ENCODE measurements around the gene TMCC1.
"Not testable (repeated sequence)": the region's sequence is repeated elsewhere in the genome, so short reads cannot be mapped to it uniquely, and the experiment has no call there.

The TMCC1 gene

GRCh38 chr3:129619726-129620162 lies 273.8 kb downstream of the TMCC1 start:
- DNase-seq, result no peak

- no peak for DNase-seq
Measured at GRCh38 chr3:129618901-129619671, 274.4 kb downstream of the TMCC1 start.

DNA sequence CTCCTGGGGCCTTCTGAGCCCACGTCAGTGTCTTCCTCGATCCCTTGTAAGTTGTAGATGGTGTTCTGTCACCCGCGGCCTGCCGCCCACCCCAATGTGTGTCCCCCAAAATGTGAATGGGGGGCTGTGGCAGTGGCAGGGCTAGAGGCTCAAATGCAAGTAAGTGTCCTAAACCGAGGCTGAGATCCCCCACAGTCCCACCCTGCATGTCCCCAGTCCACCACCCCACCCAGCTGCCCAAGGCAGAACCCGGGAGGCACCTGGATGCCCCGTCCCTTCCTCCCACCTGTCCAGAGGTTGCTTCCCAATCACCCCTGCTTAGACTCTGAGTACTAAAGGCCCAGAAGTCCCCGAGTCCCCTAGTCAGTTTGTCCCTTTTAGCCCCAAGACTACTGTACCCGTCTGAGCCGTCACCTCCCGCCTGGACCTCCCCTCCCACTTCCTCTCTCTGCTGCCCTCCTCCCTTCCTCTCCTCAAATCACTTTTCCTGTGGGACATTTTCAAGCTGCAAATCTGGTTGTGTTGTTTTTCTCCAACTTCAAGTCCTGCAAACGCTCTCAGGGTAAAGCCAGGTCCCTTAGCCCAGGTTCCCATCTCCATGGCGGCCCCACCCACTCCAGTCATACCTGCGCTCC lies 275.2 kb downstream of the TMCC1 start:
- DNase-seq, result no peak

- no peak for DNase-seq
Measured at GRCh38 chr3:129617381-129618185, 275.9 kb downstream of the TMCC1 start.

DNA sequence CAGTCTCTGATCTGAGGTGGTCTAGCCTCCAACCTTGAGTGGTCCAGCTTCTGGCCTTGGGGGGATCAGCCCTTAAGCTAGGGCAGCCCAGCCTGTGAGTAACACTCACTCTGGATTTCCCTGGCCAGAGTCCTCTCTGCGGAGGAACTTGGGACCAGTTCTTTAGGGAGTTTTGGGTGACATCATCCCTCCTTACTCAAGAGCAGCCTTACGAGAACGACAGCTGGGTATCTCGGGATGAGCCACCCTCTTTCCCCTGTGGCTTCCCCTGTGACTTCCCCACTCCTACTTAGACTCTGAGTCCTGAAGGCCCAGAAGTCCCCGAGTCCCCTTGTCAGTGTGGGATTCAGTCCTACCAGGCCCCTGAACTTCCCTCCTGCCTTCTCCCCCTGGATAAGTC lies 276.8 kb downstream of the TMCC1 start:
- DNase-seq, result no peak

DNA sequence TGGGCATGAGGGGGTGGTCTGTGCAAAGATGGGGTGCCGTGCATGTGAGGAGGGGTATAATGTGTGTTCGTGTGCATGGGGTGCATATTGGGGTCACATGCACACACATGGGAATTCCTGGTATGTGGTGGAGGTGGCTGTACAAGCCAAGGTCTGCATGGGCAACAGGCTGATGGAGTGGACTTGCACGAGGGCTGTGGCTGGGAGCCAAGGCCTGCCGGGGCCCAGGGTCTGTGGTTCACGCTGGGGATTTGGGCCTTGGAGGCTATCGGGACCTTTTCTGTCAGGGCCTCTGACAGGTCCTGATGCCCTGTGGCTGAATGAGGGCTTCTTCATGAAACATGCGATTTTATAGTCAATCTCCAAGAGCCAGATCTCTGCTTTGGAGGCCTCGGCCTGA lies 277.2 kb downstream of the TMCC1 start:
- no peak for DNase-seq

- DNase-seq, result no peak
Measured at GRCh38 chr3:129615751-129616281, 277.7 kb downstream of the TMCC1 start.

DNA sequence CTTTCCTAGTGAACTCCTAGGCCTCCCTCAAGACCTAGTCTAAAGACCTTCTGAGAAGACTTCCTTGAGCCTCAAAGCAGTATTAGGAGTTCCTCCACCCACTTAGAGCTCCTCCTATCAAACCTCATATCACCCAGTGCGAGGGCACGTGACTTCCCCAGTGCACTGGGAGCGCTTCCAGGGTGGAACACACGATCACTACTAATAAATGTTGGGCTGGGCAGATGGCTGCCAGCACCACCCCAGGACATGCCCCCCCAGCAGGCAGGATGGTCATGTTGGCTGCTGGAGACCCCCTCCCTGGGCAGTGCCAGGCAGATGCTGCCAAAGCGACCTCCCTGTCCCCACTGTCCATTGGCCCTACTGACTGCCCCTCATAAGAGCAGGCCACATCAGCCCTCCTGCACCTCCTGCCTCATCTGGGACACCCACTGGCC lies 278.6 kb downstream of the TMCC1 start:
- no peak for DNase-seq

- DNase-seq, result no peak
Measured at GRCh38 chr3:129614435-129614834, 279.1 kb downstream of the TMCC1 start.

DNA sequence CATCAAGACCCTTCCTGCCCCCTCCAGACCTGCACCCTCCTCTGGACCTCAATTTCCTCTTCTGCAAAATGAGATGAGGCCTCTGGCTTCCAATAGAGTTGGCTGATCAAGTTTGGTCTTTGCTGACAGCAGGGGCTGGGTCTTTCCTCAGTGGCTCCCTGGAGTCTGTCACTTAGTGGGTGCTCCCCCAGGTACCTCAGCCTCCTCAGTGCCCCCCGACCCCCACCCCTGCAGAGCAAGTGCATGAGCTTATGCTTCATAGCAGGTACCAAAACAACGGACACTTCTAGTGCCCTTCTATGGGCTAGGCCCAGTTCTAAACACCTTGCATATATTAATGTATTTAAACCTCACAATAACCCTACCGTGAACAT lies 280.2 kb downstream of the TMCC1 start:
- DNase-seq, result no peak

DNA sequence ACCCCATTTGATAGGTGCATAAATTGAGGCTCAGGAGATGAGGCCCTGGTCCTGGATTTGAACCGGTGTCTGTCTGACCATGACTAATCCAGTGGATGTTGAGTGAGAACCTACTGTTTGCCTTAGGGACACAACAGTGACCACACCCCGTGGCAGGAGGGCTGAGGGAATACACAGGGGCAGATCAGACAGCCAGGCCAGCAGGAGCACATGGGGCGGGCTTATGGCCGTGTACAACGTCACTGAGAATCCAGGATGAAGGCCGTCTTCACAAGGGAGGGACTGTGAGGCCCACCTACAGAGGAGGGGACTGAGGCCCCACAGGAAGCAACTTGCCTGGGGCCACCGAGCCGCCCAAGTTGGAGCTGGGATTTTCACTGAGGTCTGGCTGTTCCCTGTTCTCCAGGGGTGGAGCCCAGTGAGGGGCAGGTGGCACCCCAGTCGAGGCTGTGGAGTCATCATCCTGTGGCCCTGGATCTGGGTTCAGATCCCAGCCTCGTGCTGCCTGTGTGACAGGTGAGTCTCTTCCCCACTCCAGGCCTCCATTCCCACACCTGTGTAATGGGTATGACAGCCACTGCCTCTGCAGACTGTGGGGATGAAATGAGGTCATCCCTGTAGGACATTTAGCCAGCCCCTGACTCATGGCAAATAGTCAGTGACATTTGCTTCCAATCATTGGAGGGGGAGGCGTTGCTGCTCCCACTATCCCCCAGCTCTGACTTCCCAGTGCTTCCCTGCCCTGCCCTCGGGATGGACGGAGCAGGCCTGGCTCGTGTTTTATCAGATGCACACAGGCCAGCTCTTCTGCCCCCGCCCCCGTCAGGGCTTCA lies 280.8 kb downstream of the TMCC1 start:
- DNase-seq, result no peak

DNA sequence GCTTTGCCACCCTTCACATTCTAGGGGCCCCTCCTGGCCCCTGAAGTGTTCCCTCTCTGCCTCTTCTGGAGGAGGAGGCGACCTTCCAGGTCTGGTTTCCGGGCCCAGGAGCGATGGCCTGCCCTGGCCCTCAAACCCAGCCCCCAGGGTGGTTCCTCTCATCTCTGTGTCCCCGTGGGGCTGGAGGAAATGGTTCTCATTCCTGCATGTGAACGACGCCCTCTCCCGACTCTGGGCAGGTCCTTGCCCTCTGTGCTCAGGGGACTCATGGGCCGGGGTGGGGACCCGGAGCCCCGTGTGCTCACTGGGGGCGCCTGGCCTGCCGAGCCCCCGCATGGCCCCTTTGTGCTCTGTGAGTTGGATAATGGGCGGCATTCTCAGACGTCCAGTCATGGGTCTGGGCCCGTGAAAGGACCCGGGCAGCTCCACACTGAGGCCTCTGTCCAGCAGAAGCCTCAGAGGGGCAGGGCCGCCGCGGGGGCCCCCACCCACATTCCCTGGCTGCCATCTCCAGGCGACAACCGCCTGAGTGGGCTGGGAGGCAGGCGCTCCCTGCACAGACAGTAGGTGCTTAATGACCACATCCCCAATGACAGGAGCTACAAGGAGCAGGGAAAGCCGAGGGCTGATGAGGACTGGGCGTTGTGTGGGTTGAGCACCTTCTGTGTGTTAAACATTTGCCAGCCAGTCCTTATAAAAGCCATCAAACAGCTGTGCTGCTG lies 281.5 kb downstream of the TMCC1 start:
- DNase-seq, result no peak

DNA sequence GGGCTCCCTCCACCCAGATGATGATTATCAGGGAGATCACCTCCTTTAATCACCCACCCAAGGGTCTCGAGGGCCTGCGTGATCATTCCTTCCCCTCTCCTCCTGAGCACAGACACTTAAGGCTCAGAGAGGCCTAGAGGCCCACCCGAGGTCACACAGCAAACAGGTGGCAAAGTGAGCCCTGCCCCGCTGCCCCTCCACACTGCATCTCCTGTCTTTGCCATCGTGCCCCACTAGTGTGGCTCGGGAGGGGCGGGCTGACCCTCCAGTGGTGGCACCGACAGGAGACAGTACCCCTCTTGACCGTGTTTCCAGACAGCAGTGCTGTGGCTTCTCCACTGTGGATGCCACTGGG lies 282.1 kb downstream of the TMCC1 start:
- DNase-seq, result no peak

DNA sequence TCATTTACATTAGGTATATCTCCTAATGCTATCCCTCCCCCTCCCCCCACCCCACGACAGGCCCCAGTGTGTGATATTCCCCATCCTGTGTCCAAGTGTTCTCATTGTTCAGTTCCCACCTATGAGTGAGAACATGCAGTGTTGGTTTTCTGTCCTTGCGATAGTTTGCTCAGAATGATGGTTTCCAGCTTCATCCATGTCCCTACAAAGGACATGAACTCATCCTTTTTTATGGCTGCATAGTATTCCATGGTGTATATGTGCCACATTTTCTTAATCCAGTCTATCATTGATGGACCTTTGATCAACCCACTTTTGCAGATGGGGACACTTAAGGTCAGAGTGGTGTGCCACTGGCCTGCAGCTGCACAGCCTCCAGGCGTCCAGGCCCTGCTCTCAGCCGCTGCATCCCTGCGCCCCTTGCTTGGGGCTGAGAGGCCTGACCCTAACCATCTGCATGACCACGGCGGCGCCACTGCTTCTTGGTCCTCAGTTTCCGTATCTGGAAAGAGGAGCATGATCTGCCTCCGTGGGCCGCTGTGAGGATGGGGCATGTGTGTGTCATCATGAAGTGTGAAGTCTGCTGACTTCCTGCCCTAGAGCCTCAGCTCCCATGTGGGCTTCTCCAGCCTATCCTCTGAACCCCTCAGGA lies 282.6 kb downstream of the TMCC1 start:
- DNase-seq, result not testable (repeated sequence)

DNA sequence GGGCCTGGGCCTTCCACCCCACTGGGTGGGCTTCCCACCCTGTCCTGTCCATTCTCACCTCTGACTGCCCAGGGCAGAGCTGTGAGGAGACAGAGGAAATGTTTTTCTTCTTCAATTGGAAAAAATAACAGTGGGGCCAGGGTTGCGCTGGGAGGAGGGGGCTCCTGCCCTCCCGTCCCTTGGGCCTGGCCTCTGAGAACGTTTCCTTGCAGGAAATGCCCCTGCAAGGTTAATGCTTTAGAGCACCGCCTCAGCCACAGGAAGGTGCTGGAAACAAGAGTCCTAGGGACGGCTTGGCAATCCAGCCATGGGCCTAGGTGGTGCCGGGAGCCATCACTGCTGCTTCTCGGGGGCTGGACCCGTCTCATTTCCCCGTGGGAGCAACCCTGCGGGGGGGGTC lies 283.2 kb downstream of the TMCC1 start:
- no peak for DNase-seq

DNA sequence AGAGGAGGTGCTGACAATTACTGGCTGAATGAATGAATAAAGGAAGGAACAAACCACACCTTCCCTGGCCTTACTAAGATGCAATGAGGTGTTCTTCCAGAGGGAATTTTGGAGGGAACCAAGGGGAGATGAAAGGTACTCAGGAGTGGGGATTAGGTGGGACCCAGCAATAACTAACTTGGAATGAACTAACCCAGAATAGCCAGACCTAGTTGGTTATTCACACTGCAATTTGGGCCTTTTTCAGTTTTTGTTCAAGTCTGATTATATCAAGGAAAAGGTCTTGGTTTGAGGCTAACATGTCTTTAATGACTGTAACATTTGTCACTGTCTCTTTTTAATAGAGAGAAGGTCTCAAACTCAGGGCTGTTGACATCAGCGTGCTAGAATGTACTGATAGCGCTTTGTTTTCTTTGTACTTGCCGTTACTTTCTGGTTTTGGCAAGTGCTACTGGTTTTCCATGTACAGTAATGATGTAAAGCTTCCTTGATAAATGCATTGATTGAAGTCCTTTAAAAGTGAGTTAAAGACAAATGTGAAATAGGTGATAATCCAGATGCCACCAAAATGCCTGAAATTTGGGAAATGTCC lies 283.8 kb downstream of the TMCC1 start:
- DNase-seq, result no peak

DNA sequence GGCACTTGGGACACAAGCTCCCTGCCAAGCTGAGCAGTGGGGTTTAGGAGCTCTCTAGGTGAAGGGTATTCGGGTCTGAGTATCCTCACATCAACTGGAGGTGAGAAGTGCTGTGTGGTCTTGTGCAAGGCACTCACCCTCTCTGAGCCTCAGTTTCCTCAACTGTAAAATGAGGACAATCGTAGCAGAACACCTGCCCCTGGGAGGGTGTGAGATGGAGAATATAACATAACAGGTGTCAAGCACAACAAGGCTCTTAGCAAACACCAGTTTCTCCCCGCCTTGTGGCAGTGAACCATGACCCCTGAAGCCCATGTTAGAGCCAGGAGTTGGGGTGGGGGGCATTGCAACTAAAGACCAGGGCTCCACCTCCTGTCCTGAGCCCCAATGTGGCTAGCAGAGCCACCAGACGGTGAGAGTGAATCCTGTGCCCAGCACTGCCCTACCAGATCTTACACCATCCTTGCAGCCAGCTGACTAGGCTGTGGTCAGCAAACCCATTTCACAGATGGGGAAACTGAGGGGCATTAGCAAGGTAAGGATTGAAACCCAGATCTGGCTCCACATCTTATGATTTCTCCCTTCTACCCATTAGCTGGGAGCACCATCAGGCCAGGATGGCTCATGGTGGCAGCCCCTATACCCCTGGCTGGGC lies 284.4 kb downstream of the TMCC1 start:
- DNase-seq, result no peak

DNA sequence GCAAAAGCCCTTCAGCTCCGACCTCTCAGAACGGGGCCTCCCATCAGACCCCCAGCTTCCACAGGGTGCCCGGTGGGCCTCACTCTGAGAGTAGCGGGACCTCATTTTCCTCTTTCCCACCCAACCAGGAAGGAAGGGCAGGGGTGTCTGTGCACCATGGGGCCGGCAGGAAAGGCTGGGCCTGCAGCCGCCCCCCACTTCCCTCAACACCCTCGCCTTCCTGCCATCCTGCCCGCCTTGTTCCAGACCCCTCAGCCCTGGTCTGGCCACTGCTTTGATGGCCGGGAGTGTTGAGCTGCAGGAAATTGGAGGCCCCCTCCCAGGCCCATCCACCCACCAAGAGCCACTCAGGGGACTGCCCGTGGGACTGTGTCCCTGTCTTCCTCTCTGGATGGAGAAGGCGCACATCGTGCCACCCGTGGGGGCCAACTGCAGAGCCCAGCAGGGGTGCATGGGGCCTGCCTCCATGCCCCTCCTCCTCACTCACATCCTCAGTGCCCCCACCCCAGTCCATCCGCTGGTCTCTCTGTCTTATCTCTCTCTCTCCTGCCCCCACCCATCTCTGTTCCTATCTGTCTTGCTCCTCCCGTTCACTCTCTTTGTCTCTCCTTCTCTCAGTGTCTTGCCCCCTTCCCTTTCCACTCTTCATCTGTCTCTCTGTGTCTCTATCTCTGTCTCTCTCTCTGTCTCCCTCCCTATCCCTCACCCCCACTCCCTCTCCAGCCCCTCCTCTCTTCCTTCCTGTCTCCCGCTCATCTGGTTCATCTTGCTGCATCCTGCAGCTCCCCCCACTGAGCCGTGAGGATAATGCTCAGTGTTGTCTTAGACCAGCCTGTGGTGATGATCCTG lies 285.2 kb downstream of the TMCC1 start:
- no peak for DNase-seq

DNA sequence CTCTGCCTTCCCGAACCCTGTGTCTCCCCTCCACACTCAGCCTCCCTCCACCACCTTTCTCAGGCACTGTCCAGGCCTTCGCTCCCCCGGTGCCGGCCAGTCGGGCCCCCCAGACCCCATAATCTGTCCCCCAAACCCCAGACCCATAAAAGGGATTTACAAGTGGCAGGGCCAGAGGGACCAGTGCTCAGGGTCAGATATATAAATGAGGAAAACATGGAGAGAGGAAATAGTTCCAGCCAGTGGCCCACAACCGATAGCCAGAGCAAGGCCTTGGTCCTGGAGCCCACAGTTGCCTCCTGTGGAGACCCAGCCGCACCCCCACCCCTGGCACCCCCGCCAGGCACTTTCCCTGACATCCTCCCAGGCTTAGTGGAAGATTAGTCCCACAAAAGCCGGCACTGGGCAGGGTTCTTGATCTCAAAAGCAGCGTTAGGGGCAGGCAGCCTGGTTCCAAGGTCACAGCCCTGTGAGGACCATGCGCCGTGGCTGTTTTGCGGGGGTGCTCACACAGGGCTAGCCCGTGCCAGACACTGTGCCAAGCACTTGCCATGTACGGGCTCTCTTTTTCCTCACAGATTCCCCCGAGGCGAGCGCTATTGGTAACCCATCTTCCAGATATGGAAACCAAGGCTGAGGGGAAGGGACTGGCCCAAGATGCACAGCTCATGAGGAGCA lies 286.0 kb downstream of the TMCC1 start:
- no peak for DNase-seq

All from CD4-positive, alpha-beta T cell treated with Interleukin-10 for 1 hour (primary cell).